ENCODE results near the gene SLC47A2. TPM values are rescaled to one million over a fixed set of nuclear protein-coding genes. Genes with fewer than 3 reads are reported as not detected.
A peak's percentile ranks its signal among the peaks of the same experiment; 100 is the strongest.

The SLC47A2 gene
- total and polyA plus RNA-seq, 9 of the 15 experiments (the other 6 are each of a cell fraction or from before 2014, with no cell fraction given), result not detected

DNA sequence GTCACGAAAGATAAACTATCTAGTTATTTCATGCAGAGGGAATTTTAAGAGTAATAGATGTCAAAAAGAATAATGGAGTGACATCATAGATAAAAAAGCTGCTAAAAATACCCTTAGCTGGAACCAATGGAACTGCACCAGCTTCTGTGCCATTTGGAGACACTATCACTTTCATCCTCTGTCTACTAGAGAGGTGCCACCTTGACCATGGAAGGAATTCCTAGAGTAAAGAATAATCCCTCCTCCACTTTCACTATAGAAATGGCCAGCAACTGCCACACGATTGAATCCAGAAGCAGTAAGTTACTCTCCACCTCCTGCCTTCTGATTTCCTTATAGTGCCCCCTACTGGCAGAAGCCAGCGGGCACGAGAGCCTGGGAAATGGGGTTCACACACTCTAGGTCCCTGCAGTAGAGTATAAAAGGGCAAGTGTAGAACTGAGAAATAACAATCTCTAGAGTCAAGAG lies 70.6 kb downstream of the SLC47A2 start (continued):
- TF ChIP-seq, protein P1, sequence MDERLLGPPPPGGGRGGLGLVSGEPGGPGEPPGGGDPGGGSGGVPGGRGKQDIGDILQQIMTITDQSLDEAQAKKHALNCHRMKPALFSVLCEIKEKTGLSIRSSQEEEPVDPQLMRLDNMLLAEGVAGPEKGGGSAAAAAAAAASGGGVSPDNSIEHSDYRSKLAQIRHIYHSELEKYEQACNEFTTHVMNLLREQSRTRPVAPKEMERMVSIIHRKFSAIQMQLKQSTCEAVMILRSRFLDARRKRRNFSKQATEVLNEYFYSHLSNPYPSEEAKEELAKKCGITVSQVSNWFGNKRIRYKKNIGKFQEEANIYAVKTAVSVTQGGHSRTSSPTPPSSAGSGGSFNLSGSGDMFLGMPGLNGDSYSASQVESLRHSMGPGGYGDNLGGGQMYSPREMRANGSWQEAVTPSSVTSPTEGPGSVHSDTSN (CRISPR knock-in tag; IDR thresholded peaks at IDR 0.05; ENCODE audit: low read depth), result no peak
- TF ChIP-seq, protein P1 (tag; conservative IDR thresholded peaks at IDR 0.05; ENCODE audit: low read depth), result peak; percentile 57
- peak in 1 of 2 experiments; percentile 41; a peak in 2 of 4 replicates for TF ChIP-seq RAD21 (CRISPR knock-in tag; conservative IDR thresholded peaks at IDR 0.05 in 1 of 2, IDR thresholded peaks at IDR 0.05 in 1 of 2)
- TF ChIP-seq NUFIP1 (IDR thresholded peaks at IDR 0.05; ENCODE audit: partially characterized antibody), result no peak
- TF ChIP-seq CBX2 (IDR thresholded peaks at IDR 0.05; ENCODE audit: insufficient read depth, low read length, poor library complexity, severe bottlenecking), result no peak
- TF ChIP-seq ZNF41 (CRISPR knock-in tag; conservative IDR thresholded peaks at IDR 0.05), result no peak
- TF ChIP-seq MEIS2 (IDR thresholded peaks at IDR 0.05; ENCODE audit: partially characterized antibody), result peak; percentile 38
